ENCODE data around the gene NPAS3. TPM values are rescaled to one million over a fixed set of nuclear protein-coding genes. Genes with fewer than 3 reads are reported as not detected.

NPAS3 gene
- total and polyA plus RNA-seq, 8 donors: 0.09 to 0.79 (median 0.56) TPM

- no peaks in the 10 kb centered on the region for H3K4me1 ChIP-seq
- intact Hi-C loops (cut with DNase I): no loop called here
Observed at GRCh38 chr14:33524244-33524643, 585.6 kb downstream of the NPAS3 start.

DNA sequence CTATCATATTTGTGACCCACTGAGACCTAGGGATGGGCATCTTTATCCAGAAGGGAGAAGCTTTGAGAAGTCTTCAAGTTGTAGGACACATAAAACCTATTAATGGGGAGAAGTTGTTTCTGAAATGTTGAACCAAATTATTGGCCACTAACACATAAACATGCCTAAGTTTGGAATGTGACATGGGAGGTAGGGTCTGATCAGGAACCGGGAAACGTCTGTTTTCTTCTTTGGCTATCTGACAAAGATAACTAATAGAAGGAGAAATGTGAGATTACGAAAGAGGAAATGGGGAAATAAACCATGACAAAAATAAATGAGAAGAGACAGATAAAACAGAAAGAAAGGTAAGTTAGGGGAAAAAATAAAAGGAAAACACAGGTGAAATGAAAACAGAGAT lies 586.9 kb downstream of the NPAS3 start:
- ATAC-seq (no peak), DNase-seq (no peak)
- no peaks in the 10 kb centered on the region for H3K27me3 ChIP-seq
- no peak overlapping the region for H3K4me3 ChIP-seq
- intact Hi-C loops (cut with DNase I): no loop called here
- no peaks in the 10 kb centered on the region for H3K4me1 ChIP-seq
- no peaks in the 10 kb centered on the region for H3K9me3 ChIP-seq
- H3K27ac ChIP-seq: no peak overlapping the region
- TF ChIP-seq, protein P1, sequence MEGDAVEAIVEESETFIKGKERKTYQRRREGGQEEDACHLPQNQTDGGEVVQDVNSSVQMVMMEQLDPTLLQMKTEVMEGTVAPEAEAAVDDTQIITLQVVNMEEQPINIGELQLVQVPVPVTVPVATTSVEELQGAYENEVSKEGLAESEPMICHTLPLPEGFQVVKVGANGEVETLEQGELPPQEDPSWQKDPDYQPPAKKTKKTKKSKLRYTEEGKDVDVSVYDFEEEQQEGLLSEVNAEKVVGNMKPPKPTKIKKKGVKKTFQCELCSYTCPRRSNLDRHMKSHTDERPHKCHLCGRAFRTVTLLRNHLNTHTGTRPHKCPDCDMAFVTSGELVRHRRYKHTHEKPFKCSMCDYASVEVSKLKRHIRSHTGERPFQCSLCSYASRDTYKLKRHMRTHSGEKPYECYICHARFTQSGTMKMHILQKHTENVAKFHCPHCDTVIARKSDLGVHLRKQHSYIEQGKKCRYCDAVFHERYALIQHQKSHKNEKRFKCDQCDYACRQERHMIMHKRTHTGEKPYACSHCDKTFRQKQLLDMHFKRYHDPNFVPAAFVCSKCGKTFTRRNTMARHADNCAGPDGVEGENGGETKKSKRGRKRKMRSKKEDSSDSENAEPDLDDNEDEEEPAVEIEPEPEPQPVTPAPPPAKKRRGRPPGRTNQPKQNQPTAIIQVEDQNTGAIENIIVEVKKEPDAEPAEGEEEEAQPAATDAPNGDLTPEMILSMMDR (IDR thresholded peaks at IDR 0.05): no peak
- no peaks in the 10 kb centered on the region for H3K36me3 ChIP-seq

More at GRCh38 chr14:33524244-33524643, 585.6 kb downstream of the NPAS3 start:
- ATAC-seq (no peak), DNase-seq (no peak)
- no peak overlapping the region for H3K4me3 ChIP-seq
- H3K27me3 ChIP-seq: no peaks in the 10 kb centered on the region
- TF ChIP-seq, protein P1 (IDR thresholded peaks at IDR 0.05): no peak
- no peaks in the 10 kb centered on the region for H3K36me3 ChIP-seq
- H3K9me3 ChIP-seq: no peaks in the 10 kb centered on the region
- no peak overlapping the region for H3K27ac ChIP-seq

DNA sequence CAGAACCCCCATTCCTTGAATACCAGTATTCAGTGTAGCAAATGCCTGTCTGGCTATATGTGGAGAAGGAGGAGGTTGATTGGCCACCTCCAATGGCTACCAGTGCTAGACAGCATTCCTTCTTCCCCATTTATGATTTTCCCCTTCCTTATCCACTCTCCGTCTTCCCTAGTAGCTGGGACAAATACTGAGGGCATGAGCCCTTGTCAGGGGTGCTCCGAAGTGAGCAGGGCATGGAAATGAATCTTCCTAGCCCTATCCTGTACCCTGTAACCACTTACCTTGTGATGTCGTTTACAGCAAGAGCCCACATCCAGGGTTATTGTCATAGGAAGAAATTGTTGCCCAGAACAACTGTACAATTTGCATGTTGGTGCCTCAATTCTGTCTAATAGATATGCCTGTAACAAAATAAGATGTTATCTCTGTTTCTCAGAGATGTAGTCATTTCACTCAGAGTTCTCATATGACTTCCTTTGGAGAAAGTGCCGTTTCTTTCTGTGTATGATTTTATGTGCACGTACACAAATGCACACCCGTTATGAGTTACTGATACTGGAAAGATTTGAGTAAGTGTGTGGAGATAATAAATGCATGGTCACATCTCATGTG lies 588.5 kb downstream of the NPAS3 start:
- H3K9me3 ChIP-seq: no peaks in the 10 kb centered on the region
- no peaks in the 10 kb centered on the region for H3K4me1 ChIP-seq
- ATAC-seq (no peak), DNase-seq (no peak)
- intact Hi-C loops (cut with DNase I): no loop called here
- TF ChIP-seq, protein P1 (IDR thresholded peaks at IDR 0.05): no peak
- no peak overlapping the region for H3K27ac ChIP-seq
- no peaks in the 10 kb centered on the region for H3K27me3 ChIP-seq
- H3K36me3 ChIP-seq: no peaks in the 10 kb centered on the region
- no peak overlapping the region for H3K4me3 ChIP-seq

DNA sequence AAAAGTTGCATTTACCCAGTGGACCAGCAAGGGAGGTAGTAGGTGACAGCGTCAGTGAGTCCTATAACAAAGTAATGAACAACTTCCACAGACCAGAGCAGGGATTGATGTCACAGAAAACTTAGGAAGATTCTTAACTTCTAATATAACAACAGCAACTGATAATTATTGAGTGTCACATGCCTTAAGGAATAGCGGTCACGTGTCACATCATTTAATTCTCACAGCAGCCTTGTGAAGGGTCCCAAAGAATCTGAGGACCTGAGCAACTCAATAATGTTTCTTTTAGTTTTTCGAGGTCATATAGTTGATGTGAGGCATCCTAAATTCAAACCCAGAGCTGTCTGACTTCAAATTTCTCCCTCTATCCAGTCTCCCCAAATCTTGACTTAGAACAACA lies 590.0 kb downstream of the NPAS3 start:
- Histone ChIP-seq H3K9me3 (no peaks in the 10 kb centered on the region), H3K27me3 (no peaks in the 10 kb centered on the region), H3K4me1 (no peaks in the 10 kb centered on the region), H3K27ac (no peak overlapping the region), H3K4me3 (no peak overlapping the region), H3K36me3 (no peaks in the 10 kb centered on the region)
- intact Hi-C loops (cut with DNase I): no loop called here
- TF ChIP-seq, protein P1 (IDR thresholded peaks at IDR 0.05): no peak
- DNase-seq (no peak), ATAC-seq (no peak)

DNA sequence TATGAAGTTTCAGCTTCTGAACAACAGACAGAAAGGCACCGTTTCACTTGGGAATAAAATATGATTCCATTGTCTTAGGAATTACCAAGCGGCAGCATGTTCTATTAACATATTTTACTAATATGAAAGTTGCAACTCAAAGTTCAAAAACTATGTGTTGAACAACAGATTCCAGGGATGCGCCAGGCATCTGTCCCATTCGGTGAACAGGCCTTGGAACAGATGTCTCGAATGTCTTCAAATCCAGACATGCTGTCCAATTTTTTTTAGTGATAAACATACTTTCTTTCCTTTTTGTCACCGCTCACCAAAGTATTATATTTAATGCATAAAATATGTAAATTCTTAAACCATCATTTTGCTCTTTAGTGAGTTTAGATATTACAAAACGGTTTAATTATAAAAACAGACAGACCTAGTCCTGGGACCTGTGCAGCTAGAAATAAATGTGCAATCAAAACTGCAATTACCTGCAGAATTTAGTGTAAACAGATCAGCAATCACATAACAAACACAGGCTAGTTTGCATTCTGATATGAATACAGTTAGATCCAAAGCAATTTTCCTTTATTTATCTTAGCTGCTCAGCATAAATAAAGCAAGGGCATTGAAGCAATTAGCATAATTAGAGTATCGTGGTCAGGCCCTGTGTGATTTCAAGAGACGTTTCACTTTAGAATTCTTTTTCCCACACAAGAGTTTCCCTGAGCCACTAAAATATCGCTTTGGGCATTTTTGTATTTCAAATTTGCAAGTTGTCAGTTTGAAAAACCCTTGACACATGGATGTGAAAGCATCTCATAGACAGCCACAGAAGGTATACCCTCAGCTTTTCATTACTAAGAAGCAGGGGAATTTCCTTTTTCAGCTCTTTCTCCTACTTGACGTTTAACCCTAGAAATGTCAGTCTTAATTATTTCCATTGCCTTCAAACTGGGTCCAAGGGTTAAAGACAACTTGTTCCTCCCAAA lies 591.4 kb downstream of the NPAS3 start:
- Histone ChIP-seq H3K27ac (no peak overlapping the region), H3K36me3 (no peaks in the 10 kb centered on the region), H3K27me3 (no peaks in the 10 kb centered on the region), H3K4me3 (no peak overlapping the region), H3K9me3 (no peaks in the 10 kb centered on the region), H3K4me1 (no peaks in the 10 kb centered on the region)
- intact Hi-C loops (cut with DNase I): no loop called here
- ATAC-seq (no peak), DNase-seq (no peak)
- TF ChIP-seq, protein P1 (IDR thresholded peaks at IDR 0.05): no peak

Measured in left lung (tissue), 10 donors.